Measurements from ENCODE around the gene LAMA2. TPM values are rescaled to one million over a fixed set of nuclear protein-coding genes. Genes with fewer than 3 reads are reported as not detected.

The LAMA2 gene
- total RNA-seq, 1 experiment from 2014 or later, result 4.2 TPM

- TF ChIP-seq, protein P1, sequence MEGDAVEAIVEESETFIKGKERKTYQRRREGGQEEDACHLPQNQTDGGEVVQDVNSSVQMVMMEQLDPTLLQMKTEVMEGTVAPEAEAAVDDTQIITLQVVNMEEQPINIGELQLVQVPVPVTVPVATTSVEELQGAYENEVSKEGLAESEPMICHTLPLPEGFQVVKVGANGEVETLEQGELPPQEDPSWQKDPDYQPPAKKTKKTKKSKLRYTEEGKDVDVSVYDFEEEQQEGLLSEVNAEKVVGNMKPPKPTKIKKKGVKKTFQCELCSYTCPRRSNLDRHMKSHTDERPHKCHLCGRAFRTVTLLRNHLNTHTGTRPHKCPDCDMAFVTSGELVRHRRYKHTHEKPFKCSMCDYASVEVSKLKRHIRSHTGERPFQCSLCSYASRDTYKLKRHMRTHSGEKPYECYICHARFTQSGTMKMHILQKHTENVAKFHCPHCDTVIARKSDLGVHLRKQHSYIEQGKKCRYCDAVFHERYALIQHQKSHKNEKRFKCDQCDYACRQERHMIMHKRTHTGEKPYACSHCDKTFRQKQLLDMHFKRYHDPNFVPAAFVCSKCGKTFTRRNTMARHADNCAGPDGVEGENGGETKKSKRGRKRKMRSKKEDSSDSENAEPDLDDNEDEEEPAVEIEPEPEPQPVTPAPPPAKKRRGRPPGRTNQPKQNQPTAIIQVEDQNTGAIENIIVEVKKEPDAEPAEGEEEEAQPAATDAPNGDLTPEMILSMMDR (conservative IDR thresholded peaks at IDR 0.05), result no peak
- Mint-ChIP-seq H3K9me3 (no peaks in the 10 kb centered on the region; a peak in 1 of 5 replicates), H3K27ac (no peak overlapping the region; a peak in 1 of 7 replicates), H3K36me3 (ENCODE audit: insufficient read depth in 1 of 3, low read depth in 3 of 3) (peaks cover 0 to 5% (median 2%) of the 10 kb centered on the region in 3 experiments; a peak in 5 of 7 replicates), H3K4me3 (no peak overlapping the region), H3K4me1 (peaks cover 6 to 8% of the 10 kb centered on the region in 2 experiments), H3K27me3 (ENCODE audit: low read depth) (no peaks in the 10 kb centered on the region)
- Histone ChIP-seq H3K56ac (ENCODE audit: insufficient read length, low read depth, low read length) (no peak overlapping the region), H3T11ph (ENCODE audit: low read length) (no peak overlapping the region), H3K79me1 (ENCODE audit: insufficient read depth, low read depth, low read length, poor library complexity, severe bottlenecking) (no peaks in the 10 kb centered on the region), H3K23ac (ENCODE audit: insufficient read length, low read depth, low read length) (no peak overlapping the region), H2BK120ac (ENCODE audit: low read depth, low read length, poor library complexity, severe bottlenecking) (no peak overlapping the region), H3K4ac (ENCODE audit: low read depth, low read length) (no peak overlapping the region), H3K79me2 (ENCODE audit: insufficient read depth, low read length) (no peaks in the 10 kb centered on the region), H3K27ac (ENCODE audit: insufficient read length, low read depth, low read length) (no peak overlapping the region), H4K5ac (ENCODE audit: insufficient read length, low read depth, low read length) (no peak overlapping the region), H2BK5ac (ENCODE audit: insufficient read length, low read length) (no peak overlapping the region), H3K27me3 (ENCODE audit: insufficient read depth, low read length) (no peaks in the 10 kb centered on the region), H4K20me1 (ENCODE audit: control insufficient read depth, insufficient read depth, insufficient read length) (no peaks in the 10 kb centered on the region), H3K18ac (ENCODE audit: insufficient read length, low read depth, low read length) (no peak overlapping the region), H3K14ac (ENCODE audit: insufficient read depth, low read length) (no peak overlapping the region), H2AFZ (ENCODE audit: low read length) (no peak overlapping the region), H3K9me3 (ENCODE audit: control insufficient read depth, low read depth, low read length) (no peaks in the 10 kb centered on the region), H3K4me1 (ENCODE audit: insufficient read depth, low read length) (no peaks in the 10 kb centered on the region), H2BK20ac (ENCODE audit: low read depth, low read length, poor library complexity, severe bottlenecking) (no peak overlapping the region), H3K23me2 (ENCODE audit: insufficient read length, low read depth, low read length, poor library complexity, severe bottlenecking) (no peaks in the 10 kb centered on the region), H2BK12ac (ENCODE audit: insufficient read length, low read depth, low read length) (no peak overlapping the region), H3K4me2 (ENCODE audit: insufficient read depth, insufficient read length, low read length) (no peak overlapping the region), H2AK5ac (ENCODE audit: insufficient read length, low read length) (no peak overlapping the region), H4K8ac (replicated peaks; ENCODE audit: insufficient read length, low read depth, low read length) (no peak overlapping the region), H3K9ac (ENCODE audit: extremely low read depth, insufficient read length, low read length) (no peak overlapping the region), H4K91ac (ENCODE audit: insufficient read length, low read depth, low read length) (no peak overlapping the region), H2BK15ac (ENCODE audit: low read depth, low read length) (no peak overlapping the region)
- DNase-seq, result no peak
- no CpG with 5 or more reads among the region's 2 CpGs for WGBS (ENCODE audit: extremely low coverage, insufficient read length, low lambda C conversion rate)
These were observed 419.7 kb downstream of the LAMA2 start for GRCh38 chr6:129302671-129303070.
